HG02970 (cell line): ENCODE measurements around the gene NEXN.

Experiments
- ATAC-seq: cut with Tn5 transposase; IDR thresholded peaks from one replicate; pipeline ENCODE4 v1.9.1; 2021; ENCODE audit warnings: mild to moderate bottlenecking, moderate library complexity, moderate number of reproducible peaks; ENCODE audit not compliant: unreplicated experiment, low FRiP score

NEXN gene

DNA sequence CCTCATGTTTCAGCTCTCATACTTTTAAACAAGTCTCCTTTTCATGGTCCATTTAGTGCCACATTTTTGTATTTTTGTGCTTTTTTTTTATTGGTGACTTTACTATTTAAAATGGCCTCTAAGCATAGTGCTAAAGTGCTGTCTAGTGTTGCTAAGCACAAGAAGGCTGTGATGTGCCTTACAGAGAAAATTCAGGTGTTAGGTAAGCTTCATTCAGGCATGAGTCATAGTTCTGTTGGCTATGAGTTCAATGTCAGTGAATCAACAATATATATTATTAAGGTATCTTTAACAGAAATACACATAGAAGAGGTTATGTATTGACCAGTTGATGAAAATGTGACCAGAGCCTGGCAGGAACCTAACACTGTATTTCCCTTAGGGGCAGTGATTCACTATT lies 103.2 kb downstream of the NEXN start:
- ATAC-seq, result no peak
